Vagina (tissue), 2 donors: Measurements from ENCODE around the gene CDK7. TPM values are rescaled to one million over a fixed set of nuclear protein-coding genes. Genes with fewer than 3 reads are reported as not detected.

Source experiments
- DNase-seq, 2 donors: peaks; one replicate each; pipeline ENCODE4 v3.0.0-alpha.2; 2017; ENCODE audit errors: extremely low spot score in 2 of 2
- H3K27ac ChIP-seq: fragments of 200-600 bp; sonication (generic); one replicate; pipeline ENCODE4 v1.5.1; 2019
- H3K27me3 ChIP-seq: fragments of 200-600 bp; sonication (generic); one replicate; pipeline ENCODE4 v1.5.1; 2019
- H3K36me3 ChIP-seq, 2 donors: fragments of 200-600 bp; sonication (generic); one replicate each; pipeline ENCODE4 v1.5.1; 2017 to 2019
- H3K4me1 ChIP-seq: fragments of 200-600 bp; sonication (generic); one replicate; pipeline ENCODE4 v1.5.1; 2019
- H3K4me3 ChIP-seq, 2 donors: fragments of 200-600 bp; sonication (generic); 1 replicate in 1 of 2; 2 replicates in 1 of 2; pipeline ENCODE4 v1.5.1; 2016 to 2019
- H3K9me3 ChIP-seq: fragments of 200-600 bp; sonication (generic); one replicate; pipeline ENCODE4 v1.5.1; 2019
- CTCF ChIP-seq, 3 experiments: fragments of 450-650 bp in 2 of 3; fragments of 200-600 bp in 1 of 3; sonication (generic) in 1 of 3; IDR thresholded peaks; one replicate each; pipeline ENCODE4 v1.5.1; 2017 to 2019; ENCODE audit warnings: antibody characterized with exemption in 3 of 3, mild to moderate bottlenecking in 2 of 3, moderate library complexity in 2 of 3
- POLR2A ChIP-seq, 2 donors: fragments of 450-650 bp; IDR thresholded peaks; one replicate each; pipeline ENCODE4 v1.6.1; 2017; ENCODE audit warnings: antibody characterized with exemption in 2 of 2, mild to moderate bottlenecking in 2 of 2, moderate library complexity in 2 of 2
- POLR2AphosphoS5 ChIP-seq, 2 donors: sonication (generic); formaldehyde crosslinking; IDR thresholded peaks; one replicate each; pipeline ENCODE4 v1.9.0; 2017; ENCODE audit warnings: antibody characterized with exemption in 2 of 2, mild to moderate bottlenecking in 2 of 2, low read depth in 1 of 2; ENCODE audit not compliant: insufficient read depth in 1 of 2
- intact Hi-C: fragments of 100-400 bp; cut with DNase I; formaldehyde crosslinking; loops from one replicate; pipeline ENCODE4 v1.15.1; 2023
- total RNA-seq: library from RNA; depleted of rRNA; stranded (reverse); fragments of >200 nt; gene quantifications from one replicate; pipeline ENCODE4 v1.2.3, GENCODE V29; 2016

The CDK7 gene
- total RNA-seq, 1 donor from 2014 or later: 10.6 TPM

- no peak for TF ChIP-seq POLR2AphosphoS5 (IDR thresholded peaks at IDR 0.05; ENCODE audit: insufficient read depth in 1 of 2, low read depth in 1 of 2)
- no peak for TF ChIP-seq CTCF (IDR thresholded peaks at IDR 0.05)
- TF ChIP-seq POLR2A (IDR thresholded peaks at IDR 0.05): no peak
- Histone ChIP-seq H3K27ac (no peak overlapping the region), H3K27me3 (no peaks in the 10 kb centered on the region), H3K9me3 (no peaks in the 10 kb centered on the region), H3K4me3 (no peak overlapping the region), H3K36me3 (no peaks in the 10 kb centered on the region), H3K4me1 (peaks cover 61% of the 10 kb centered on the region)
- DNase-seq: no peak
- intact Hi-C loops: no loop called here
These were observed 3.2 kb downstream of the CDK7 start for GRCh38 chr5:69237877-69238276.

- Histone ChIP-seq H3K36me3 (no peaks in the 10 kb centered on the region), H3K27ac (no peak overlapping the region), H3K9me3 (no peaks in the 10 kb centered on the region), H3K4me3 (no peak overlapping the region), H3K27me3 (no peaks in the 10 kb centered on the region), H3K4me1 (peaks cover 65% of the 10 kb centered on the region)
- DNase-seq: no peak
- intact Hi-C loops: no loop called here
- TF ChIP-seq POLR2AphosphoS5 (IDR thresholded peaks at IDR 0.05; ENCODE audit: insufficient read depth in 1 of 2, low read depth in 1 of 2) (no peak), POLR2A (IDR thresholded peaks at IDR 0.05) (no peak), CTCF (IDR thresholded peaks at IDR 0.05) (no peak)
These were observed 4.1 kb downstream of the CDK7 start for GRCh38 chr5:69238760-69239251.

- no peak for TF ChIP-seq CTCF (IDR thresholded peaks at IDR 0.05)
- no peak for TF ChIP-seq POLR2A (IDR thresholded peaks at IDR 0.05)
- no peak for TF ChIP-seq POLR2AphosphoS5 (IDR thresholded peaks at IDR 0.05; ENCODE audit: insufficient read depth in 1 of 2, low read depth in 1 of 2)
- H3K4me3 ChIP-seq: no peak overlapping the region
- H3K4me1 ChIP-seq: peaks cover 38% of the 10 kb centered on the region
- no peak for DNase-seq
- H3K9me3 ChIP-seq: no peaks in the 10 kb centered on the region
- H3K27me3 ChIP-seq: no peaks in the 10 kb centered on the region
- intact Hi-C loops: no loop called here
- no peaks in the 10 kb centered on the region for H3K36me3 ChIP-seq
- H3K27ac ChIP-seq: no peak overlapping the region
These were observed 7.7 kb downstream of the CDK7 start for GRCh38 chr5:69242215-69242927.

- Histone ChIP-seq H3K4me3 (no peak overlapping the region), H3K9me3 (no peaks in the 10 kb centered on the region), H3K4me1 (peaks cover 15% of the 10 kb centered on the region), H3K36me3 (no peaks in the 10 kb centered on the region), H3K27me3 (no peaks in the 10 kb centered on the region), H3K27ac (no peak overlapping the region)
- TF ChIP-seq POLR2A (IDR thresholded peaks at IDR 0.05) (no peak), CTCF (IDR thresholded peaks at IDR 0.05) (no peak), POLR2AphosphoS5 (IDR thresholded peaks at IDR 0.05; ENCODE audit: insufficient read depth in 1 of 2, low read depth in 1 of 2) (no peak)
- intact Hi-C loops: no loop called here
- no peak for DNase-seq
These were observed 10.3 kb downstream of the CDK7 start for GRCh38 chr5:69245031-69245430.

- TF ChIP-seq POLR2AphosphoS5 (IDR thresholded peaks at IDR 0.05; ENCODE audit: insufficient read depth in 1 of 2, low read depth in 1 of 2) (no peak), POLR2A (IDR thresholded peaks at IDR 0.05) (no peak), CTCF (IDR thresholded peaks at IDR 0.05) (no peak)
- H3K9me3 ChIP-seq: no peaks in the 10 kb centered on the region
- H3K4me1 ChIP-seq: peaks cover 2% of the 10 kb centered on the region
- H3K27ac ChIP-seq: no peak overlapping the region
- no peaks in the 10 kb centered on the region for H3K27me3 ChIP-seq
- intact Hi-C loops: no loop called here
- no peak for DNase-seq
- H3K36me3 ChIP-seq: no peaks in the 10 kb centered on the region
- H3K4me3 ChIP-seq: no peak overlapping the region
These were observed 13.3 kb downstream of the CDK7 start for GRCh38 chr5:69248019-69248418.
